GM12878 (cell line): ENCODE measurements around the gene IGF2BP2. TPM values are rescaled to one million over a fixed set of nuclear protein-coding genes. Genes with fewer than 3 reads are reported as not detected.

Experiments
- ATAC-seq: fragments of 200-7000 bp; cut with Tn5 transposase; 3 replicates; pipeline ENCODE4 v1.9.1; 2020; ENCODE audit warnings: mild to moderate bottlenecking, moderate library complexity
- BruUV-seq: library from RNA; stranded (reverse); fragments of 400-500 nt; replicated peaks from 2 replicates; lab custom pipeline; 2021; lab: Mats Ljungman, UMichigan
- CTCF ChIA-PET: fragments of 300-600 bp; sonication (Branson Sonifier 250); formaldehyde crosslinking; extraction: SDS; loops from one replicate; lab custom pipeline; 2021; ENCODE audit warnings: inconsistent platforms; lab: Yijun Ruan, JAX
- POLR2A ChIA-PET: fragments of 350-600 bp; formaldehyde crosslinking; extraction: SDS; loops from one replicate; lab custom pipeline; 2021; ENCODE audit warnings: inconsistent platforms; lab: Charles Lee
- RAD21 ChIA-PET: fragments of 300-600 bp; sonication (Branson Sonifier 250); formaldehyde crosslinking; loops from one replicate; lab custom pipeline; 2023; ENCODE audit warnings: antibody characterized with exemption; ENCODE audit not compliant: unreplicated experiment; lab: Charles Lee
- SMC1A ChIA-PET: fragments of 300-600 bp; sonication (Branson Sonifier 250); formaldehyde crosslinking; loops from one replicate; lab custom pipeline; 2023; ENCODE audit not compliant: unreplicated experiment, uncharacterized antibody; lab: Charles Lee
- DNase-seq: peaks from one replicate; pipeline ENCODE4 v3.0.0-alpha.2; 2011; ENCODE audit warnings: low read depth, low spot score
- FAIRE-seq: peaks from 3 replicates; lab custom pipeline; 2011; peaks lifted over from hg19 to GRCh38; lab: Jason Lieb, UNC
- H2AFZ ChIP-seq: 2 replicates; pipeline ENCODE4 v1.6.0; 2011; ENCODE audit warnings: low read depth, low read length, control low read depth; ENCODE audit not compliant: control insufficient read depth
- H3K27ac ChIP-seq: 2 replicates; pipeline ENCODE4 v1.5.1; 2011; ENCODE audit warnings: control low read depth; ENCODE audit not compliant: control insufficient read depth, insufficient read depth
- H3K27me3 ChIP-seq, 2 experiments: replicated peaks in 1 of 2; 2 replicates each; pipeline versions ENCODE4 v1.6.0 to v1.6.1; 2011; ENCODE audit warnings: low read length in 1 of 2; ENCODE audit not compliant: control insufficient read depth in 2 of 2, insufficient read depth in 2 of 2
- H3K36me3 ChIP-seq, 2 experiments: 2 replicates each; pipeline ENCODE4 v1.5.1; 2011; ENCODE audit warnings: low read length in 1 of 2; ENCODE audit not compliant: control insufficient read depth in 2 of 2, insufficient read depth in 2 of 2
- H3K4me1 ChIP-seq: 2 replicates; pipeline ENCODE4 v1.6.1; 2011; ENCODE audit warnings: mild to moderate bottlenecking, low read length, moderate library complexity, mixed read lengths; ENCODE audit not compliant: control insufficient read depth, insufficient read depth
- H3K4me2 ChIP-seq: 2 replicates; pipeline ENCODE4 v1.6.0; 2011; ENCODE audit warnings: control low read depth; ENCODE audit not compliant: control insufficient read depth, insufficient read depth
- H3K4me3 ChIP-seq: fragments of 200-600 bp; sonication (generic); 2 replicates; pipeline ENCODE4 v1.5.1; 2016
- H3K79me2 ChIP-seq: 2 replicates; pipeline ENCODE4 v1.6.0; 2011; ENCODE audit warnings: low read length; ENCODE audit not compliant: control insufficient read depth, insufficient read depth
- H3K9ac ChIP-seq: 2 replicates; pipeline ENCODE4 v1.8.0; 2011; ENCODE audit warnings: low read length, control low read depth, mixed read lengths; ENCODE audit not compliant: control insufficient read depth, insufficient read depth
- H3K9me3 ChIP-seq: replicated peaks from 3 replicates; pipeline ENCODE4 v1.5.1; 2011; ENCODE audit warnings: mild to moderate bottlenecking, low read length; ENCODE audit not compliant: control insufficient read depth, insufficient read depth
- H4K20me1 ChIP-seq: 2 replicates; pipeline ENCODE4 v1.6.0; 2011; ENCODE audit not compliant: control insufficient read depth, insufficient read depth
- CHD1 ChIP-seq: IDR thresholded peaks from 2 replicates; pipeline ENCODE4 v1.6.1; 2012; ENCODE audit warnings: low read depth, low read length, improper control_type of control experiment
- ETV6 ChIP-seq, 2 experiments: fragments of 450-650 bp in 1 of 2; IDR thresholded peaks in 1 of 2; conservative IDR thresholded peaks in 1 of 2; 2 replicates each; pipeline ENCODE4 v1.6.1; 2014; ENCODE audit warnings: antibody characterized with exemption in 1 of 2, borderline replicate concordance in 1 of 2, low read depth in 1 of 2, mild to moderate bottlenecking in 1 of 2, moderate library complexity in 1 of 2
- JUND ChIP-seq: IDR thresholded peaks from 2 replicates; pipeline ENCODE4 v1.6.1; 2012; ENCODE audit warnings: low read depth, mild to moderate bottlenecking, low read length, improper control_type of control experiment, moderate library complexity
- ZNF207 ChIP-seq: fragments of 450-650 bp; IDR thresholded peaks from 2 replicates; pipeline ENCODE4 v1.6.1; 2014; ENCODE audit warnings: antibody characterized with exemption, mild to moderate bottlenecking, borderline replicate concordance
- WGBS: methylation state at CpG from one replicate; pipeline ENCODE4 v1.1.6; 2016; ENCODE audit warnings: low lambda C conversion rate; ENCODE audit not compliant: insufficient replicate concordance, insufficient coverage; ENCODE audit errors: missing lambda C conversion rate; 5-methylcytosine and 5-hydroxymethylcytosine counted together
- in situ Hi-C: fragments of 300-500 bp; cut with MboI; formaldehyde crosslinking; loops from 9 replicates; pipeline ENCODE4 v1.14.3; 2018; ENCODE audit warnings: mixed read lengths
- intact Hi-C: fragments of 100-400 bp; cut with micrococcal nuclease; formaldehyde crosslinking; loops from one replicate; pipeline ENCODE4 v1.14.2; 2022; ENCODE audit not compliant: unreplicated experiment
- polyA plus RNA-seq, 11 experiments: library from polyadenylated mRNA; depleted of rRNA in 4 of 11; unstranded in 6 of 11; stranded (reverse) in 5 of 11; fragments of >200 nt; fragmentation: Nextera tagmentation in 4 of 11; fragmentation: Illumina TruSeq in 1 of 11; extraction: Ambion mirVana in 4 of 11; extraction: Trizol in 1 of 11; gene quantifications; 1 replicate in 1 of 11; 2 replicates in 10 of 11; pipeline versions ENCODE4 v1.2.1 to v1.2.3, GENCODE V29; 2011 to 2016; ENCODE audit warnings: inconsistent platforms in 2 of 11, missing spikeins in 2 of 11, low read depth in 1 of 11
- total RNA-seq, 4 experiments: library from RNA; depleted of rRNA in 3 of 4; stranded (reverse); fragments of >200 nt in 3 of 4; fragmentation: Illumina TruSeq in 1 of 4; extraction: Trizol in 1 of 4; gene quantifications; 2 replicates each; pipeline versions ENCODE4 v1.2.1 to v1.2.3, GENCODE V29; 2013 to 2021
- TF ChIP-seq, protein P1 (sequence below): IDR thresholded peaks from 2 replicates; pipeline ENCODE4 v1.6.1; 2011; ENCODE audit warnings: low read depth, low read length, improper control_type of control experiment, borderline replicate concordance
- TF ChIP-seq, protein P2 (sequence below): fragments of 450-650 bp; IDR thresholded peaks from 2 replicates; pipeline ENCODE4 v1.6.1; 2016; ENCODE audit warnings: mild to moderate bottlenecking, moderate library complexity, borderline replicate concordance

Gene IGF2BP2
- total and polyA plus RNA-seq, 10 of the 15 experiments (the other 5 are each of a cell fraction or from before 2014, with no cell fraction given): 0.25 to 0.72 TPM; not detected in 8

DNA sequence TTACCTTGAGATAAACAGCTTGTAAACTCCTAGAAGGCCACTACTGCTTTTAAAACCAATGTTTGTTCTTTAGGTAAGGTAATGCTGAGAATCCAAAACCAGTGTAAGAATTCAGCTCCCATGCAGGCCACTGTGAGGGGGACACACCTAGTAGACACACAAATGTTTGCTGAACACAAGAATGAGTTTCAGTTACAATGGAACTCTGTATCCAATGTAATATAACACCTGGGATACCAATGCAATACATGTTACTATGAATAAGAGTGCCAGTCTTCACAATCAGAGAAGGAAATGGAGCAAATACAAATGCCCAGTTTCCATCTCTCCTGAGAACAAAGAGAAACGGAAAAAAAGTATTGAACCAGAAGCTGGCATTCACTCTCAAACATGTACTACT is 65.9 kb downstream of the IGF2BP2 start:
- Histone ChIP-seq H3K27ac (no peak overlapping the region), H3K36me3 (no peaks in the 10 kb centered on the region), H3K27me3 (peaks cover 0 to 4% of the 10 kb centered on the region in 2 experiments), H3K79me2 (no peaks in the 10 kb centered on the region), H3K9ac (no peak overlapping the region), H3K4me3 (no peak overlapping the region), H3K4me1 (no peaks in the 10 kb centered on the region), H2AFZ (no peak overlapping the region), H3K4me2 (no peak overlapping the region), H3K9me3 (no peaks in the 10 kb centered on the region; the same call in 2 of the 3 replicates), H4K20me1 (no peaks in the 10 kb centered on the region)
- ChIA-PET RAD21 (no interaction called here), CTCF (interaction anchor here (3.2 kb wide), 1 partner anchor 9 kb away, joined by 17 read pairs; no protein-coding TSS in a partner anchor), POLR2A (no interaction called here), SMC1A (interaction anchor here (1.5 kb wide), 1 partner anchor 10 kb away, joined by 3 read pairs; no protein-coding TSS in a partner anchor)
- in situ Hi-C loops (no loop called here), intact Hi-C loops (no loop called here)
- no peak for DNase-seq
- no peak for FAIRE-seq
- 7% methylated on average over 1 of the region's 1 CpG for WGBS
- BruUV-seq: no TSS peak
- no peak for ATAC-seq
- TF ChIP-seq CHD1 (no peak), ETV6 (conservative IDR thresholded peaks at IDR 0.05 in 1 of 2, IDR thresholded peaks at IDR 0.05 in 1 of 2; ENCODE audit: borderline replicate concordance in 1 of 2, low read depth in 1 of 2) (no peak), JUND (no peak)
- TF ChIP-seq, protein P1, sequence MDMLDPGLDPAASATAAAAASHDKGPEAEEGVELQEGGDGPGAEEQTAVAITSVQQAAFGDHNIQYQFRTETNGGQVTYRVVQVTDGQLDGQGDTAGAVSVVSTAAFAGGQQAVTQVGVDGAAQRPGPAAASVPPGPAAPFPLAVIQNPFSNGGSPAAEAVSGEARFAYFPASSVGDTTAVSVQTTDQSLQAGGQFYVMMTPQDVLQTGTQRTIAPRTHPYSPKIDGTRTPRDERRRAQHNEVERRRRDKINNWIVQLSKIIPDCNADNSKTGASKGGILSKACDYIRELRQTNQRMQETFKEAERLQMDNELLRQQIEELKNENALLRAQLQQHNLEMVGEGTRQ: no peak

DNA sequence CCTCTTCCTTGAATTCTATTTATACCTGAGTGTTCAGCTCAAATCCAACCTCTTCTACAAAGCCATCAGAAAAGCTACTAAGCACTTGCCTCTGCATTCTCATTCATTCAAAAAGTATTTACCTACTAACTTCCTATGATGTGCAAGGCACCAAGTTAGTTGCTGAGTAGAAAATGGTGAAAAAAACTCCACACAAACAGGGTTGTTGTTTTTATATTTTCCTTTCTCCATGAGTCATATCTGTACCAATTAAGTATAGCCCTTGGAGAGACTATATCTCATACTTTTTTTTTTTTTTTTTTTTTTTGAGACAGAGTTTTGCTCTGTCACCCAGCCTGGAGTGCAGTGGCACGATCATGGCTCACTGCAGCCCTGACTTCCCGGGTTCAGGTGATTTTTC is 67.7 kb downstream of the IGF2BP2 start:
- H3K79me2 ChIP-seq: no peaks in the 10 kb centered on the region
- no peak for FAIRE-seq
- BruUV-seq: no TSS peak
- TF ChIP-seq ZNF207: no peak
- no peak for TF ChIP-seq CHD1
- TF ChIP-seq, protein P2, sequence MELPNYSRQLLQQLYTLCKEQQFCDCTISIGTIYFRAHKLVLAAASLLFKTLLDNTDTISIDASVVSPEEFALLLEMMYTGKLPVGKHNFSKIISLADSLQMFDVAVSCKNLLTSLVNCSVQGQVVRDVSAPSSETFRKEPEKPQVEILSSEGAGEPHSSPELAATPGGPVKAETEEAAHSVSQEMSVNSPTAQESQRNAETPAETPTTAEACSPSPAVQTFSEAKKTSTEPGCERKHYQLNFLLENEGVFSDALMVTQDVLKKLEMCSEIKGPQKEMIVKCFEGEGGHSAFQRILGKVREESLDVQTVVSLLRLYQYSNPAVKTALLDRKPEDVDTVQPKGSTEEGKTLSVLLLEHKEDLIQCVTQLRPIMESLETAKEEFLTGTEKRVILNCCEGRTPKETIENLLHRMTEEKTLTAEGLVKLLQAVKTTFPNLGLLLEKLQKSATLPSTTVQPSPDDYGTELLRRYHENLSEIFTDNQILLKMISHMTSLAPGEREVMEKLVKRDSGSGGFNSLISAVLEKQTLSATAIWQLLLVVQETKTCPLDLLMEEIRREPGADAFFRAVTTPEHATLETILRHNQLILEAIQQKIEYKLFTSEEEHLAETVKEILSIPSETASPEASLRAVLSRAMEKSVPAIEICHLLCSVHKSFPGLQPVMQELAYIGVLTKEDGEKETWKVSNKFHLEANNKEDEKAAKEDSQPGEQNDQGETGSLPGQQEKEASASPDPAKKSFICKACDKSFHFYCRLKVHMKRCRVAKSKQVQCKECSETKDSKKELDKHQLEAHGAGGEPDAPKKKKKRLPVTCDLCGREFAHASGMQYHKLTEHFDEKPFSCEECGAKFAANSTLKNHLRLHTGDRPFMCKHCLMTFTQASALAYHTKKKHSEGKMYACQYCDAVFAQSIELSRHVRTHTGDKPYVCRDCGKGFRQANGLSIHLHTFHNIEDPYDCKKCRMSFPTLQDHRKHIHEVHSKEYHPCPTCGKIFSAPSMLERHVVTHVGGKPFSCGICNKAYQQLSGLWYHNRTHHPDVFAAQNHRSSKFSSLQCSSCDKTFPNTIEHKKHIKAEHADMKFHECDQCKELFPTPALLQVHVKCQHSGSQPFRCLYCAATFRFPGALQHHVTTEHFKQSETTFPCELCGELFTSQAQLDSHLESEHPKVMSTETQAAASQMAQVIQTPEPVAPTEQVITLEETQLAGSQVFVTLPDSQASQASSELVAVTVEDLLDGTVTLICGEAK: no peak

More for the DNA sequence above, 67.7 kb downstream of the IGF2BP2 start:
- Histone ChIP-seq H3K9me3 (no peaks in the 10 kb centered on the region; the same call in 2 of the 3 replicates), H3K27ac (no peak overlapping the region), H3K4me1 (no peaks in the 10 kb centered on the region), H3K9ac (no peak overlapping the region), H3K4me2 (no peak overlapping the region), H2AFZ (no peak overlapping the region), H3K36me3 (no peaks in the 10 kb centered on the region), H3K4me3 (no peak overlapping the region), H3K27me3 (peaks cover 0 to 4% of the 10 kb centered on the region in 2 experiments), H4K20me1 (no peaks in the 10 kb centered on the region)
- WGBS: 0% methylated on average over 2 of the region's 2 CpGs
- no peak for DNase-seq
- in situ Hi-C loops: no loop called here
- CTCF ChIA-PET: interaction anchor here (1.3 to 3.2 kb wide), 2 partner anchors 11 to 97 kb away, joined by 4 to 17 read pairs; no protein-coding TSS in a partner anchor
- POLR2A ChIA-PET: no interaction called here
- no peak for ATAC-seq
- RAD21 ChIA-PET: no interaction called here
- intact Hi-C loops: no loop called here
- SMC1A ChIA-PET: interaction anchor here (0.6 kb wide), 1 partner anchor 341 kb away, joined by 3 read pairs; no protein-coding TSS in a partner anchor
